ENCODE data around the gene GPR108.
"Not testable (repeated sequence)": the region's sequence is repeated elsewhere in the genome, so short reads cannot be mapped to it uniquely, and the experiment has no call there.

Gene GPR108

GRCh38 chr19:6760606-6761005, 23.2 kb upstream of the GPR108 start:
- DNase-seq: no peak

- no peak for DNase-seq
These were observed 17.5 kb upstream of the GPR108 start for GRCh38 chr19:6754653-6755463.

GRCh38 chr19:6754136-6754535, 16.8 kb upstream of the GPR108 start:
- DNase-seq: no peak

GRCh38 chr19:6753178-6754031, 16.0 kb upstream of the GPR108 start:
- DNase-seq: peak; percentile 82 to 87

- no peak for DNase-seq
These were observed 15.1 kb upstream of the GPR108 start for GRCh38 chr19:6752256-6753177.

- no peak for DNase-seq
These were observed 13.8 kb upstream of the GPR108 start for GRCh38 chr19:6751189-6751588.

- no peak for DNase-seq
These were observed 12.7 kb upstream of the GPR108 start for GRCh38 chr19:6750062-6750461.

GRCh38 chr19:6748543-6748942, 11.2 kb upstream of the GPR108 start:
- DNase-seq: not testable (repeated sequence)

GRCh38 chr19:6745965-6746364, 8.6 kb upstream of the GPR108 start:
- no peak for DNase-seq

- no peak for DNase-seq
These were observed 7.3 kb upstream of the GPR108 start for GRCh38 chr19:6744381-6745301.

GRCh38 chr19:6743714-6744380, 6.5 kb upstream of the GPR108 start:
- DNase-seq: no peak

- DNase-seq: no peak
These were observed 5.7 kb upstream of the GPR108 start for GRCh38 chr19:6743066-6743465.

GRCh38 chr19:6740589-6741343, 3.4 kb upstream of the GPR108 start:
- peak; percentile 7 to 17 for DNase-seq

- DNase-seq: peak in 1 of 2 donors; percentile 10
These were observed 2.7 kb upstream of the GPR108 start for GRCh38 chr19:6739883-6740588.

GRCh38 chr19:6739390-6739882, 2.1 kb upstream of the GPR108 start, which contains the start of gene TRIP10:
TSS of gene TRIP10 (plus strand) at chr19:6739680. CDS start at chr19:6739762, 82 bp downstream.
- DNase-seq: peak; percentile 86 to 88

- no peak for DNase-seq
These were observed 1.5 kb upstream of the GPR108 start for GRCh38 chr19:6738787-6739389.

- DNase-seq: peak; percentile 83 to 84
These were observed 750 bp upstream of the GPR108 start for GRCh38 chr19:6737873-6738786.

- DNase-seq: no peak
These were observed 480 bp downstream of the GPR108 start for GRCh38 chr19:6736917-6737283.
